ENCODE measurements around the gene PAN3.

PAN3 gene

GRCh38 chr13:28231642-28232041, 93.3 kb downstream of the PAN3 start:
- TF ChIP-seq CTCF (IDR thresholded peaks at IDR 0.05; ENCODE audit: control insufficient read depth, insufficient read depth, low read depth, low read length, missing control alignments), result no peak
- H3K4me3 ChIP-seq (ENCODE audit: control insufficient read depth, low read depth, low read length), result no peak overlapping the region
- DNase-seq (ENCODE audit: low read depth), result no peak

- no peak overlapping the region for H3K4me3 ChIP-seq (ENCODE audit: control insufficient read depth, low read depth, low read length)
- DNase-seq (ENCODE audit: low read depth), result no peak
- TF ChIP-seq CTCF (IDR thresholded peaks at IDR 0.05; ENCODE audit: control insufficient read depth, insufficient read depth, low read depth, low read length, missing control alignments), result no peak
Measured at GRCh38 chr13:28237944-28238343, 99.6 kb downstream of the PAN3 start.

- H3K4me3 ChIP-seq (ENCODE audit: control insufficient read depth, low read depth, low read length), result no peak overlapping the region
- no peak for DNase-seq (ENCODE audit: low read depth)
- no peak for TF ChIP-seq CTCF (IDR thresholded peaks at IDR 0.05; ENCODE audit: control insufficient read depth, insufficient read depth, low read depth, low read length, missing control alignments)
Measured at GRCh38 chr13:28239374-28239773, 101.0 kb downstream of the PAN3 start.

- H3K4me3 ChIP-seq (ENCODE audit: control insufficient read depth, low read depth, low read length), result no peak overlapping the region
- DNase-seq (ENCODE audit: low read depth), result no peak
- TF ChIP-seq CTCF (IDR thresholded peaks at IDR 0.05; ENCODE audit: control insufficient read depth, insufficient read depth, low read depth, low read length, missing control alignments), result no peak
Measured at GRCh38 chr13:28245465-28245864, 107.1 kb downstream of the PAN3 start.

GRCh38 chr13:28246891-28247290, 108.5 kb downstream of the PAN3 start:
- no peak for TF ChIP-seq CTCF (IDR thresholded peaks at IDR 0.05; ENCODE audit: control insufficient read depth, insufficient read depth, low read depth, low read length, missing control alignments)
- H3K4me3 ChIP-seq (ENCODE audit: control insufficient read depth, low read depth, low read length), result no peak overlapping the region
- no peak for DNase-seq (ENCODE audit: low read depth)

- DNase-seq (ENCODE audit: low read depth), result no peak
- no peak for TF ChIP-seq CTCF (IDR thresholded peaks at IDR 0.05; ENCODE audit: control insufficient read depth, insufficient read depth, low read depth, low read length, missing control alignments)
Measured at GRCh38 chr13:28248080-28248479, 109.7 kb downstream of the PAN3 start.

GRCh38 chr13:28250542-28250941, 112.2 kb downstream of the PAN3 start:
- H3K4me3 ChIP-seq (ENCODE audit: control insufficient read depth, low read depth, low read length), result no peak overlapping the region
- no peak for DNase-seq (ENCODE audit: low read depth)
- TF ChIP-seq CTCF (IDR thresholded peaks at IDR 0.05; ENCODE audit: control insufficient read depth, insufficient read depth, low read depth, low read length, missing control alignments), result no peak

More at GRCh38 chr13:28248080-28248479, 109.7 kb downstream of the PAN3 start:
- H3K4me3 ChIP-seq (ENCODE audit: control insufficient read depth, low read depth, low read length), result no peak overlapping the region
